Left renal cortex interstitium (tissue), 4 donors: Measurements from ENCODE around the gene SF3A2. TPM values are rescaled to one million over a fixed set of nuclear protein-coding genes. Genes with fewer than 3 reads are reported as not detected.
"Not testable (repeated sequence)": the region's sequence is repeated elsewhere in the genome, so short reads cannot be mapped to it uniquely, and the experiment has no call there.

Experiments
- DNase-seq, 4 donors: peaks; one replicate each; pipeline ENCODE4 v3.0.0-alpha.2; 2013; ENCODE audit warnings: low read depth in 4 of 4, low spot score in 2 of 4, missing footprints in 1 of 4
- polyA plus RNA-seq, 4 donors: library from polyadenylated mRNA; unstranded; fragments of 120-200 nt; gene quantifications; one replicate each; pipeline ENCODE4 v1.2.1, GENCODE V29; 2013; ENCODE audit not compliant: insufficient read length in 4 of 4

The SF3A2 gene, protein sequence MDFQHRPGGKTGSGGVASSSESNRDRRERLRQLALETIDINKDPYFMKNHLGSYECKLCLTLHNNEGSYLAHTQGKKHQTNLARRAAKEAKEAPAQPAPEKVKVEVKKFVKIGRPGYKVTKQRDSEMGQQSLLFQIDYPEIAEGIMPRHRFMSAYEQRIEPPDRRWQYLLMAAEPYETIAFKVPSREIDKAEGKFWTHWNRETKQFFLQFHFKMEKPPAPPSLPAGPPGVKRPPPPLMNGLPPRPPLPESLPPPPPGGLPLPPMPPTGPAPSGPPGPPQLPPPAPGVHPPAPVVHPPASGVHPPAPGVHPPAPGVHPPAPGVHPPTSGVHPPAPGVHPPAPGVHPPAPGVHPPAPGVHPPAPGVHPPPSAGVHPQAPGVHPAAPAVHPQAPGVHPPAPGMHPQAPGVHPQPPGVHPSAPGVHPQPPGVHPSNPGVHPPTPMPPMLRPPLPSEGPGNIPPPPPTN
- 10 to 100 TPM; 55.3 to 92.4 (median 84.6) TPM for polyA plus RNA-seq

DNA sequence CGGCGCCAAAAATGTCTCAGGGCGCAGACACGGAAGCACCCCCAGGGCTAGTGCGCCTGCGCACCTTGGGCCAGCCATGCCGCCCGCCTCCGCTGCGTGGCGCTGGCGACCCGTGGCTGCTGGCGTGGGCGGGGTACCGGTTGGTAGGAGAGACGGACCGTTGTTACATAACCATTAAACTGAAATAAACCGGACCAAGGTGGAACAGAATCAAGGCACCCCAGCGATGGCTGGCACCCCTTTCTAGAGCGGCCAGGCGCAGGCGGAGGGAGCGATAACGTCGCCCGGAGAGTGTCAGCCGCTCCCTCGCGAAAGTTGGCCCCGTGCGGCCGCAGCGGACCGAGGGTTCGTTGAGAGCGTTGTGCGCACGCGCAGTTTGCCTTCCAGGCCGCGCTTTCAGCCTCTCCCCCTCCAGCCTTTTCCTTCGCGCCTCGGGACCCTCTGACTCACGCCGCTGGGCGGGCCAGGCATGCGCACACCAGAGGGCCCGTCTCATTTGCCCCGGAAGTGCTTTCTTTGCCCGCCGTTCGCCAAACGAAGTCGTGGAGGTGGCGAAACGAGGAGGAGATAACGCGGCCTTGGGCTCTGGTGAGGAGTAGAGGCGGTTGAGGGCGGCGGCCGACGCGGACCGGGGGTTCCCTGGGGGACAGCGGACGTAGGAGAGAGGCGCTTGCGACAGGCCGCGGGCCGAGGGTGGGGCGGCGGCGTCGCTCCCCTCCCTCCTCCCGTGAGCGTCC is at the start of gene SF3A2, which contains the start of gene PLEKHJ1:
SF3A2 (plus strand) TSS at position 511 of the 737 bp plus-strand sequence. CDS start 6,595 bp downstream, outside the sequence.
PLEKHJ1 (minus strand) TSS at position 16 of the 737 bp plus-strand sequence. CDS start 81 bp downstream, outside the sequence.
- DNase-seq = peak; percentile 94 to 99 (median 96)

DNA sequence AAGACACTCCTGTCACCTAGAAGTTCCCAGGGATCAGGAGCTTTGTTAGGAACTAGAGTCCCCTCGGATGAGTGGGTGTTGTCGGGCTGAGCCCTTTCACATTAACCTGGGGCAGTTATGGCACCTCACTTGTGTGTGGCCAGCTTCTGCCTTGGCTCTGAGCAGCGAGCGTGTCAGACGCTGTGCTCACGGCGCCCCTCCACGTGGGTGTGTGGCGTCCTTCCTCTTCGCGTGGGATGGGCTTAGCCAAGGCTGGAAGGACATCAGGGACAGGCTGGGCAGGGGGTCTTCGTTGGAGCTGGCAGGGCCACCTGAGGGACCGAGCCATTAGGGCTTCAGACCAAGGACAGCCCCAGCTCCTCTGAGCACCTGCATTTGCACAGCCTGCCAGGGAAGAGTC is 49.5 kb upstream of the SF3A2 start:
- no peak for DNase-seq

DNA sequence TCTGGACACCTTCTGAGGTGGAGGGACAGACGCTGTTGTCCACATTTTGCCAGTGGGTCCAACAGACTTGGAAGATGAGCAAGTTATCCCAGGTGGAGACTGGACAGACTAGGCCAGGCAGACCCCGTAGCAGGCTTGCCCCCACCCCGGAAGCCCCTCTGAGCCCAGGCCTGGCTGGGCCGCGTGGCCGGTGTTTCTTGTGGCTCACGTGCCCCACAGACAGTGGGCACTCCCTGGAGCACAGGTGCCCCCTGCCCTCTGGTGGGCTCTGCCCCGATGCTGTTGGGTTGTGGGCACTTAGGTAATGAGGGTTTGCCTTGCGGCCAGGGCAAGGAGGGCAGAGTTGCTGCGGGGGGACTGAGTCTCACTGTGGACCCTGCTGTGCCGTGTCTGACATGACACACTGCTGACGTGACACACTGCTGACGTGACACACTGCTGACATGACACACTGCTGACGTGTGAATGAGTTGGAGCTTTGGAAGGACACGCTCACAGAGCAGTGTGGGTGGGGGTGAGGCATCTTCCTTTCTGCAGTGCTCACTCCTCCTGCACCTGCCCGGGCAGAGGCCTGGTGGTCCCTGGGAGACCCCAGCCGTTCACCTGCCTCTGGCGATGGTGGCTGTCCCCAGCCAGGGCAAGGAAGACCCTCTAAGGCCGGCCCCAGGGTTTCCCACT is 47.8 kb upstream of the SF3A2 start:
- no peak for DNase-seq

DNA sequence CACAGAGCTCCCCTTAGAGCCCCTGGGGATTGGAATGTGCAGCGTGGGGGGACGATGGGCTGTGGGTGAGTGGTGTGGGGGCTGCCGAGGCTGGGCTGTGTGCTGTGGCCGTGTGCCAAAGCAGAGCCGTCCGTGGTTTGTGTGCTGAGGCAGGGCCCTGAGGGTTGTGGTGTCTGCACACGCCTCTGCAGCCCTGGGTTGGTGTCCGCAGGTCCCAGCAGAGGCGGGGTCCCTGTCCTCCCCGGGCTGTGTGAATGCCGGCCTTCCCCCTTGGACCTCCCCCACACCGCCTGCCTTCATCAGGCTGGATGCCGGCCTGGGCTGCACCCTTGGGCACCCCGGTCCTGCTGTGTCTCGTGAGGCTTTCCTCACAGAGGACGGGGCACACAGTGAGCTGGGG is 46.7 kb upstream of the SF3A2 start:
- DNase-seq = no peak

DNA sequence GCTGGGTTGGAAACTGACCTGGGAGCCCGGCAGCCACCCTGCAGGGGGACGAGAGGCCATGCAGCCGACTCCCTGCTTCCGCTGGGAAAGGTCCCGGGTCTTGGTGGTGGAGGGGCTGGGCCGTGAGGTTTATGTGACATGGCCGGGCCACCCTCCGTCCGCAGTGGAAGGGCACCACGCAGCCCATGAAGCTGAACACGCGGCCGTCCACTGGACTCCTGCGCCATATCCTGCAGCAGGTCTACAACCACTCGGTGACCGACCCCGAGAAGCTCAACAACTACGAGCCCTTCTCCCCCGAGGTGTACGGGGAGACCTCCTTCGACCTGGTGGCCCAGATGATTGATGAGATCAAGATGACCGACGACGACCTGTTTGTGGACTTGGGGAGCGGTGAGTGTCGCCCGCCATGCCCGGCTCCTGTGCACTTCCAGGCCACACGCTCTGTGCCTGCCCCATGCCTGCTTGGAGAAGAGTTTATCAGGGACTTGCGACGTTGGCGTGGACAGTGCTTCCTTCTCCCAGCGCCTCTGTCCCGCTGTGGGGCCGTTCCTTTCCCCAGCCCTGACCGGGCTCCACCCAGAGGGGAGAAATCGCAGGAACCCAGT is 45.7 kb upstream of the SF3A2 start:
- no peak for DNase-seq

DNA sequence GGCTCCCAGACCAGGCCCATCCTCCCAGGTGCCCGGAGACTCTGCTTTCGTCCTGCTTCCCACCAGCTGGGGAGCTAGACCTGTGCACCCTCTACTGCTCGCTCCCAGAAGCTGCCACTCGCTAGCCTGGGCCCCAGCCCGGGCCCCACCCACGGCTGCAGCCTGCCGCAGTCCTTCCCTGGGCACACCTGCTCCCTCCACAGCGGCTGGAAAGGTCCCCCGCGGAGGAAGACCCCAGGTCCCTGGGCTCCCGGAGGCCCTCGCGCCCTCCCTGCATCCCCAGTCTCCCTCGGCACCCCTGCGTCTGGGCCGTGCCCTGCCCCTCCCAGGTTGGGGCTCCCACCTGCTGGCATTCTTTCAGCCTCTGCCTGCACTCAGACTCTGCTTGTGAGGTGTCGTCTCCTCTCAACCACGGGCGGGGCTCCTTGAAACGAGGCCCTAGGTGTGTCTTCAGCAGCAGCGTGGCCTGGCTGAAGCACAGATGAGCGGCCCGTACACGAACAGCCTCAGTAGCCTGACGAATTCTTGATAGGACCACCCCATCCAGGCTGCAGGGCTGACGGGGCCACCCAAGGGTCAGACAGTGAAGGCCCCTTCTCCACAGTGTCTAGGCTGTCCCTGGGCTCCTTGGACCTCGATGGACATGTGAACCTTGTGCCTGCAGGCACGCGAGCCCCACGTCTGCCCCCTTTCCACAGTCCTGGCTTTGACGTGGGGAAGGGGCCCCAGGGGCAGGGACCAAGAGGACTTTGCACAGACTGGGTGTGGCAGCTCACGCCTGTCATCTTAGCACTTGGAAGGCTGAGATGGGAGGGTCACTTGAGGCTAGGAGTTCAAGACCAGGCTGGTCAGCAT is 44.9 kb upstream of the SF3A2 start:
- DNase-seq = no peak

DNA sequence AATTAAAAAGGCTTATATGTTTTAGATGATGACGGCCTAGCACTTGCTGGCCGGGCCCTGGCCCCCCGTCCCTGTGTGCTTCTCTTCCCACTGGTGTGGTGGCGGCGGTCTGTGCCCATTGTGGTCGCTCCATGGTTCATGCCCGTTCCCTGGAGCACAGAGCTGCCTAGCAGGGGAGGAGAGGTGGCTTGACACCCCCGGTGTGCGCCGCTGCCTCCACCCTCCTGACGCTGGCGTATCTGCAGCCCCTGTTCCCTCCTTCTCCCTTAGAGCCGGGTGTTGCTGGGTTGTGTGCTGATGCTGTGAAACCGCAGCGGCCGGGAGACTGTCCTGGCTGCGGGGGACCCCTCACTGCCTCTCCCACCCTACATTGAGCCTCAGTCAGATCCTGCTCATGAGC is 43.8 kb upstream of the SF3A2 start:
- no peak for DNase-seq

DNA sequence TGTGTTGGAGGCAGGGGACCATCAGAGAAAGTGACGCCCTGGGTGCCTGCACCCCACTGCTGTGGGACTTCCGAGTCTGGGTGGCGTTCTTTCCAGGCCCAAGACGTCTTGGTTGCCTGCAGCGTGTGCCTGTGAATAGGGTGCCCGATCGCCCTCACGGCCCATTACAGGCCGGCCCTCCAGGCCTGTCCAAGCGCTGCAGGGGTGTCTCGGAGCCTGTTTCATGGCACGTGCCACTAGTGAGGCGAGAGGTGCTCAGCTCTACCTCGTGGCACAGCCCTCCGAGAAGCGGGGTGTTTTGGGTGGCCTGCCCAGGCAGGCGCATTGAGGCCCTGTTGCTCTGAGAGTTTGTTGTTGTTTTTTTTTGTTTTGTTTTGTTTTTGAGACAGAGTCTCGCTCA is 42.8 kb upstream of the SF3A2 start:
- no peak for DNase-seq

DNA sequence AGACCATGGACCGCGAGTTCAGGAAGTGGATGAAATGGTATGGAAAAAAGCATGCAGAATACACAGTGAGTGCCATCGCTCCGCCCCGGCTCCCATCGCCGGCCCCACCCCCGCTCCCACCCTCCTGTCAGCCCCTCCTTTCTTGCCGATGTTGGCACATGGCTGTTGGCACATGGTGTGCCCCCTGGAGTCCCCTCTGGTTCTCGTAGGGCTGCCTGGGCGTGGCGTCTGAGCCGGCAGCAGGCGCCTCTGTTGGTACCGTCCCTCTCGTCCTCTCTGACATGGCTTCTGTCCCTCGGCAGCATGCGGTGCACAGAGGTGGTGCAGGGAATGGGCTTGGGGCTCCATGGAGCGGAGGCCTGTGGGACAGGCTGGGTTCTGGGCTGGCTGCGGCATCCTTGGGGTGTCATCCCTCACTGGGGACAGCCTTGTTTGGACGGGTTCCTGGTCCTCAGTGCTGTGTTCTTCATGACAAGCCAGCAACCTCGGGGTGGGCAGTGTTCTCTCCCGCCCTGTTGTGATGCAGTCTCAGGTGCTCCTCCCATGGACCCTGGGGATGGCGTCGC is 42.0 kb upstream of the SF3A2 start:
- no peak for DNase-seq

DNA sequence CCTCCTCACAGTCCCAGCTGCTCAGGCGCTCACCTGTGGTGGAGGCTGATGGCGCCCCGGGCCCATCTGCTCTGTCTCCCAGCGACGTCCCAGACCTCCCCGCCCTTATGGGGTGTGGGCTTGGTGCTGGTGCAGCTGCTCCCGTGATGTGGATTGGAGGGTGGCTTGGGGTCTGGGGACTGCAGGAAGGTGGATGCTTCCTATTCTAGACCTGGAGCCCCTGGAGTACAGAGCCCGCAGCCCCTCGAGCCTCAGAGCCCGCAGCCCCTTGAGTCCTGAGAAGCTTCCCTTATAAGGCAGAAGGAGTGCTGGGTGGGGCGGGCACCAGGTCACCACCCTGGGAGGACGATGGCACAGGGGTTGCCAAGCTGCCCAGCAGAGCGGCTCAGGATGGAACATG is 41.3 kb upstream of the SF3A2 start:
- DNase-seq = no peak

DNA sequence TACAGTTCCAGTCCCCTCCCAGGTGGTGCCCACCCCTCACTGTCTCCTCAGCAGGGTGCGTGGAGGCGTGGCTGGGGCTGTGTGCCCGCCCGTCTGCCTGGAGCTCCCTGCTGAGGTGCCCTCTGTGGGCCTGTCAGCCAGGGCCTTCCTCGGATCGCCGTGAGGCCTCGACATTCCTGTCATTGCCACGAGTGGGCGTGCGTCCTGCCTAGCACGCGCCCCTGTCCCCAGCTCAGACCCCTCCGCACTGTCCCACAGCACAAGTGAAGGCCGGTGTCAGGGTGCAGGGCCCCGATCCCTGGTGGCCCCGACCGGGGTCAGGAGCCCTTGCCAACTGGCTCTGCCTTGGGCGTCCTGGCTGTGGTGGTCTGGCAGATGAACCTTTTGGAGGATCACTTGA is 40.7 kb upstream of the SF3A2 start:
- DNase-seq = no peak

DNA sequence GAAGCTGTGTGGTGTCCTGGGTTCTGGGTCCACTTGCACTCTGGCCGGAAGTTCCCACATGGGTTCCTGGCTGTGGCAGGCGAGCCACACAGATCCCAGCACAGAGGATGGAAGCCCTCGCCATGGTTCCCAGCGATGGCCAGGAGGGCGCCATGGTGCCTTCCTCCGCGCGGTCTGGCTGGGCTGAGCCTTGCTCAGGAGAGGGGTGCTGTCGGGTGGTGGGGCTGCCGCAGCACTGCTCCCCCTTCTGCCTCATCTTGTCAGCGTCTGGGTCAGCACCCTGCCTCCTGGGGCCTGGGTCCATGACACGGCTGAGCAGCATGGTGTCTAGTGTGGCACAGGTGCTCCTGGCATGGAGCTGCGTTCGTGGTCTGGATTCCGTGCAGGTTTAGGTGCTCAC is 39.4 kb upstream of the SF3A2 start:
- no peak for DNase-seq

DNA sequence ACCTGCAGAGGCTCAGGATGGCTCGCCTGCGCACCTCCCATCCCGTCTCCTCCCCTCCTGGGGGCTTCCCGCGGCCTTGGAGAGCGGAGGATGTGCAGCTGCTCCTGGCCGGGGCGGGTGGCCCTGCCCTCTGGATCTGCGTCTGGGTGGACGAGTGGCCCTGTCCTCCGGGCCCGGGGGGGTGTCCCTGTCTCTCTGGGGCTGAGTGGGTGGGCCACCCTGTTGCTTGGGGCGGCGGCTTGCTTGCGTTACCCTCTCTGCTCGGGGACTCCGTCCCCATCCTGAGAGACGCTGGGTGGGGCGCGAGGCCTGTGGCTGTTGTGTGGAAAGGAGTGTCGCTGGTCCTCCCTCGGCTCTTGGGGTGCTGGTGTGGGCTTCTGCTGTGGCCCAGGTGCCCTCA is 38.3 kb upstream of the SF3A2 start:
- no peak for DNase-seq

DNA sequence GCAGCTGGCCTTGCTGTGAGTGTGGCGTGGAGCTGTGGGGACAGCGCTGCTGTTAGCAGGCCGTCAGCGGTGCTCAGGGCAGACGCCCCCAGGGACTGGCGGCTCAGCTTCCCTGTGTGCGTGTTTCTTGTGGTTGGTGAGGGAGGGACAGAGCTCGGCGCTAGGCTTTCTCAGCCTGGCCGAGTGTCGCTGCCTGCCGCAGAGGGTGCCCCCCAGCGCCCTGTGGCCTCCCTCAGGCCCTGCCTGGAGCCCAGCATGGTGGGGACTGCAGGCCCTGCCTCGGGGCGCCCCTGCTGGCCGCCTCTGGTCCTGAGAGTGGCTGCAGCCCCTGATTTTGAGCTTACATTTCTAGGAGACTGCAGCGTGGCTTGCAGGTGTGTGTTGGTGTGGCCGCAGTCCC is 37.4 kb upstream of the SF3A2 start:
- no peak for DNase-seq

DNA sequence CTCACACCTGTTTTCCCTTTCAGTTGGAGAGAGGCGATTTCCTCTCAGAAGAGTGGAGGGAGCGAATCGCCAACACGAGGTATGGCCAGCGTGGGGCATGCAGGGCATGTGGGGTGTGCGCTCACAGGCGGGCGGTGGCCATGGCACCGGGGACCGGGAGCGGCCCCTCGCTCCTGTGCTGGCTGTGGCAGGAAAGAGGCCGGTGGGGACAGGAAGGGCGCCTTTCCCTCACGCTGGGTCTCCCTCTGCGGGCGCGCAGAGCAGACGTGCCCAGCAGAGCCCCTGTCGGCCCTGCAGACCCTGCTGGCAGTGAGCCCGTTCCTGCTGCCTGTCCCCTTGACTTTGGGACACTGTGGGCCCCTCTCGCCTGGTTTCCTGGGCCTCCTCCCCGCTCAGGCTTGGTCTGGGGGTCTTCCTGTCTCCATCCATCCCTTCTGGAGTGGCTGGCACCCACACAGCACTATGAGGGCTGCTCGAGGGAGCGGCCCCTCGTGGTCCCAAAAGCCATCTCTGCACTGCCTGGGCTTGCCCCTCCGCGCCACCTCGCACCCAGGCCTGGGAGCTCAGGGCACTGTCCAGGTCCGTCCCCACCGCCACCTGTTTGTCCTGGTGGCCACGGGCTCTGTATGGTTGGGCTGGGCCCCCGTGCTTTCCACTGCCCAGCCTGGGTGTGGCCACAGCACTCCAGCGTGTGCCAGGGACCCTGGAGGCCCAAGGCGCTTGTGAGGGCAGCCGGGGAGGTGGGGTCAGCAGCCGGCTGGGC is 36.6 kb upstream of the SF3A2 start:
- no peak for DNase-seq

DNA sequence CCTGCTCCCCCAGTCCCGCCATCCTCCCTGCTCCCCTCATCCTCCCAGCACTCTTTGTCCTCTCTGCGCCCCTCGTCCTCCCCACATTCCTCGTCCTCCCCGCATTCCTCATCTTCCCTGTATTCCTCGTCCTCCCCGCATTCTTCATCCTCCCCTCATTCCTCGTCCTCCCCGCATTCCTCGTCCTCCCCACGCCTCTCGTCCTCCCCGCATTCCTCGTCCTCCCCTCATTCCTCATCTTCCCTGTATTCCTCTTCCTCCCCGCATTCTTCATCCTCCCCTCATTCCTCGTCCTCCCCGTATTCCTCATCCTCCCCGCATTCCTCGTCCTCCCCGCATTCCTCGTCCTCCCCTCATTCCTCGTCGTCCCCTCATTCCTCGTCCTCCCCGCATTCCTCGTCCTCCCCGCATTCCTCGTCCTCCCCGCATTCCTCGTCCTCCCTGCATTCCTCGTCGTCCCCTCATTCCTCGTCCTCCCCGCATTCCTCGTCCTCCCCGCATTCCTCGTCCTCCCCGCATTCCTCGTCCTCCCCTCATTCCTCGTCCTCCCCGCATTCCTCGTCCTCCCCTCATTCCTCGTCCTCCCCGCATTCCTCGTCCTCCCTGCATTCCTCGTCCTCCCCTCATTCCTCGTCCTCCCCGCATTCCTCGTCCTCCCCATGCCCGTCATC is 35.9 kb upstream of the SF3A2 start:
- DNase-seq = not testable (repeated sequence)

DNA sequence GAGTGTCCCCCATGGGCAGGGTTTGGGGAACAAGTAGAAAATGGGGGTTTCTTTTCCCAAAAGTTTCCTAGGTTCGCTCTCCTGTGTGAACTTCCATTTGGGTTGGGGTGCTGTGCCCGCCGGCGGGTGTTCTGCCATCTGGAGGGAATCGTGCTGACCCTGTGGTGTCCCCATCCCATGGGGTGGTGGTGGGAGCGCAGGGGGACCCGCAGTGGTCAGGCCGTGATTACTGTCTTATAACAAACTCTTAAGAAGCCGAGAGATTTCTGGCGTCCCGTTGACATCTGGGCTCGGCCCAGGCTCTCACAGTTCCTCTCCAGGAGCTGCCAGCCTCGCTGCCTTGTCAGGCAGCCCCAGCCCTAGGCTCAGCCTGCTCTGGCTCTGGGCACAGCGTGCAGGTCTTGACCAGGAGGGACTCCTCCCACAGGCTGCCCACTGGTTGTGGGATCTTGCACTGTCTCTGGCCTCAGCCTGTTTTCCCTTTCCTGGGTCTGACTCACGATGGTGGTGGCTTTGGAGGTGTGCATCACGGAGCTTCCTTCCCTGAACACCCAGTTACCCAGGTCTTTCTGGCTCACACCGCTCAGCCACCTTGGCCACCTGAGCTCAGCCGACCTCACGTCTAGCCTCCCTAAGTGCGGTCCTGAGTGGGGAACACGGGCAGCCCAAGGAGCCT is 35.0 kb upstream of the SF3A2 start:
- DNase-seq = no peak

DNA sequence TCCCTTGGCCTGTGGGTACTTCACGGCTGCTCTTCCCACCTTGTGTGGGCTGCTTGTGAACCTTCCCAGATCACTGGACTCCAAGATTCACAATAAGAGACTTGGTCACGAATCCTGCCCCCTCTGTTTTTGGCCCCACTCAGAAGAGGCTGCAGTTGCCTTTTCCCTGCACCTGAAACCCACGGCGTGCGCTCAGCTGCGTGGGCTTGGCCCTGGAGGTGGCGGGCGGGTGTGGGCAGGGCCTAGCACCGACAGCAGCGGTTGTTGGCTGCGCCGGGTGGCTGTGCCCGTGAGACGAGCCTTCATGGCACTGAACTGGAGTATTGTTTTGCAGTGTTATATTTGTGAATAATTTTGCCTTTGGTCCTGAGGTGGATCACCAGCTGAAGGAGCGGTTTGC is 34.3 kb upstream of the SF3A2 start:
- no peak for DNase-seq
